ENCODE data around the gene ALK.

DNA sequence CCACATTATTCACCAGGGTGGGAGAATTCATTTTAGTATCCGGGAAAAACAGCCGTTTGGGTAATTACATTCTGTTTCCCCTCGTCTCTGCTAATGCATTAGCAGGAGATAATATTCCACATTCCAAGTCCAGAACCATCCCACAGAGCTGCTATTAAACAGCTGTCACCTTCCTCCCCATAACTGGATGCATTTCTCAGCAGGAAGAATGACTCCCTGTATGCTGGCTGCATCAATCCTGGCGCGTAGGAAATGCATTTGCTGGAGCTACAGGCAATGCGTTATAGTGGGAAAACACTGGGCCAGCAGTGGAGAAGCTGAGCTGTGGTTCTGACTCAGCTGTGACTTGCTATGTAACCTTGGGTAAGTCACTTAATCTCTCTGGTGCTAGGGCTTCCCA is 560.2 kb downstream of the ALK start:
- no peak for TF ChIP-seq BCL11A (IDR thresholded peaks at IDR 0.05; ENCODE audit: low read depth, low read length)
- TF ChIP-seq, protein P1, sequence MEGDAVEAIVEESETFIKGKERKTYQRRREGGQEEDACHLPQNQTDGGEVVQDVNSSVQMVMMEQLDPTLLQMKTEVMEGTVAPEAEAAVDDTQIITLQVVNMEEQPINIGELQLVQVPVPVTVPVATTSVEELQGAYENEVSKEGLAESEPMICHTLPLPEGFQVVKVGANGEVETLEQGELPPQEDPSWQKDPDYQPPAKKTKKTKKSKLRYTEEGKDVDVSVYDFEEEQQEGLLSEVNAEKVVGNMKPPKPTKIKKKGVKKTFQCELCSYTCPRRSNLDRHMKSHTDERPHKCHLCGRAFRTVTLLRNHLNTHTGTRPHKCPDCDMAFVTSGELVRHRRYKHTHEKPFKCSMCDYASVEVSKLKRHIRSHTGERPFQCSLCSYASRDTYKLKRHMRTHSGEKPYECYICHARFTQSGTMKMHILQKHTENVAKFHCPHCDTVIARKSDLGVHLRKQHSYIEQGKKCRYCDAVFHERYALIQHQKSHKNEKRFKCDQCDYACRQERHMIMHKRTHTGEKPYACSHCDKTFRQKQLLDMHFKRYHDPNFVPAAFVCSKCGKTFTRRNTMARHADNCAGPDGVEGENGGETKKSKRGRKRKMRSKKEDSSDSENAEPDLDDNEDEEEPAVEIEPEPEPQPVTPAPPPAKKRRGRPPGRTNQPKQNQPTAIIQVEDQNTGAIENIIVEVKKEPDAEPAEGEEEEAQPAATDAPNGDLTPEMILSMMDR (IDR thresholded peaks at IDR 0.05 in 2 of 3, conservative IDR thresholded peaks at IDR 0.05 in 1 of 3; ENCODE audit: control insufficient read depth in 2 of 3, extremely low read depth in 1 of 3, insufficient read depth in 1 of 3, low read depth in 3 of 3, low read length in 3 of 3), result no peak

Data from GM12878 (cell line).